GM21381 (cell line): ENCODE measurements around the gene PRKAG2.

Experiments
- ATAC-seq: cut with Tn5 transposase; IDR thresholded peaks from one replicate; pipeline ENCODE4 v1.9.1; 2021; ENCODE audit warnings: mild to moderate bottlenecking, moderate library complexity; ENCODE audit not compliant: unreplicated experiment

The PRKAG2 gene

DNA sequence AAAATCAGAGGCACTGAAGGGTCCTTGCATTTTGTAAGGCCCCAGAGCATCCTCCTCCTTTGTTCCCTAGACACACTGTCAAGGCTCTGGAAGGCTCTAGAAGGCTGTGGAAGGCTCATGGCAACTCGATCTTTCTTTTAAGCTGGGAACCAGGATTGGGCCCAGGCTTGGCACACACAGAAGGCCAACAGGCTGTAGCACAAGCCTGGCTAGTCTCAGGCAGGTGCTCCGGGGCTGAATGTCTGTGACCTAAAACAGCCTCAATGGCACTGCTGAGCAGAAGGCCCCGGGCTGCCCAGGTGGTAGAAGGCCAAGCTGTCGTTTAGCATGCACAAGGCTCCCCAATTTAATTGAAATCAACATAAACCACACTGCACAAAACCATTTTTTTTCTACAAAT is 55.7 kb downstream of the PRKAG2 start:
- no peak for ATAC-seq

DNA sequence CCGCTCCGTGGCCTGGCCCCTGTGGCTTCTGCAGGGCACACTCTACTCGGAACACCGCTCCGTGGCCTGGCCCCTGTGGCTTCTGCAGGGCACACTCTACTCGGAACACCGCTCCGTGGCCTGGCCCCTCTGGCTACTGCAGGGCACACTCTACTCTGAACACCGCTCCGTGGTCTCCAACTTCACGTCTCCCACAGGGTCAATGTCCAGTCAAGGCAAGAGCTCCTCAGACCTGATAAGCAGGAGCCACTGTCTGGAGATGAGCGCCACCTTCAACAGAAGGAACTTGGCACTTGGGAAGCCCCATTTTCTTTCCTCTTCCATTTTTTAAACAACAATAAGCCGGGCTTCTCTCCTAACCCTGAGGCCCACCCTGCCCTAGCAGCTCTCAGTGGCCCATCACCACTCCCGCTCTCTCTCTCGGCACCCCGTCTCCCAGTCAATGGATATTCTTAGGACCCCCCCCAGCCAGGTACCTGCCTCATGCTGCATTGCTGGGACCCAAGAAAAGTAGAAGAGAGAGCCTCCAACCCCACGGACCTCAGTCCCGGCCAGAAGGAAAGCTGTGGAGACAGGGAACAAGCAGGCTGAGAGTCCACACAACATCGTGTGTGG is 56.3 kb downstream of the PRKAG2 start:
- ATAC-seq = no peak

DNA sequence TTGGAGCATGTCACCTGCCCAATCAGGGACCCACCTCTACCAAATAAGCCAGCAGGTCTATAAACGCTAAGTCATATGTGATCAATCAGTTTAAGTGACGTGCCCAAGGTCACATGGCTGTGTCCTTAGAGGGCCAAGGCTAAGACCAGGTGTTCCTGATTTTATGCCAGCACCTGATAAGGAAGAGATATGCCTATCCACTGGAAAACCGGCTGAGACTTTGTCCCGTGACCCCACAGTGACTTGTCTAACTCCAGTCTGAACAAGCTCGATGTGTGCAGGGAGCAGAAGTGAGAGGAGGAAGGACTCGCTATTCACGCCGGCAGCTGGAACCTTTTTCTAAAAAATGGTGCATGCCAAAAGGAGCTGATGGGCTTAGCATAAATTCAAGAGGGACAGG is 57.0 kb downstream of the PRKAG2 start:
- no peak for ATAC-seq

DNA sequence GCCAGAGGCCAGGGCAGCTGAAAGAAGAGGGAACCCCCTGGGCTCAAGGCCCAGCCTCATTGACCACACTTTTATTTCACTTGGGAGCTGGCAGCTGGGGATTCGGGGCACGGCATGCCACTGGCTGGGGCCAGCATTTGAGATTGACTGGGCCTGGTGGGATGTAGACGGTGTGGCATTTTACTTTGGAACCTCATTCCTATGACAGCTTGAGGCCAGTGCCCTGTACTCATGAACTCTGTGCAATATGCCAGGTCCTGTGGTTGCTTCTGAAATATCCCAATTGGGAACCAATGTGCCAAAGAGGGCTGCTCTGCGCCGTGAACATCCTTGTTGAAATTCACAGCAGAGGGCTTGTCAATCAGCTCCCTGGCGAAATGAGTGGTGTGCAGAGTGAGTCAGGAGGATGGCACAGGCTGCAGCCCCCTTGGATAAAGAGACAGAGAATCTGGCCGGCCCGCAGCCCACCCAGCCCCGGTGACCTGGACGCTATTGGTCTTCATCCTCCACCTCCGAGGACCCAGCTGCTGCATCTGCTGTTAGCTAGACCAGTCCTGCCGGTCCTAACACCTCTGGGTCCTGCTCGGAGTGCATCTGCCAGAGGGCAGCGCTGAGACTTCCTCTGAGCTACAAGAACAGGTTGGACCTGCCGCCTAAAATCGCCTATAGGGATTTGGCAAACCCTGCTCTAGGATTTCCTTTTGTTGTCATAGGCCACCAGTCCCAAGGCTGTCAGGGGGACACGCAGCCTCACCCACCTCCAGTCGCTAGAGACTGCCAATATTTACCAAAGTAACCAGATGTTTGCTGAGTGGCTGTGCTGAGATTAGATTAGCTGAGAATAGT is 58.0 kb downstream of the PRKAG2 start:
- ATAC-seq = no peak

DNA sequence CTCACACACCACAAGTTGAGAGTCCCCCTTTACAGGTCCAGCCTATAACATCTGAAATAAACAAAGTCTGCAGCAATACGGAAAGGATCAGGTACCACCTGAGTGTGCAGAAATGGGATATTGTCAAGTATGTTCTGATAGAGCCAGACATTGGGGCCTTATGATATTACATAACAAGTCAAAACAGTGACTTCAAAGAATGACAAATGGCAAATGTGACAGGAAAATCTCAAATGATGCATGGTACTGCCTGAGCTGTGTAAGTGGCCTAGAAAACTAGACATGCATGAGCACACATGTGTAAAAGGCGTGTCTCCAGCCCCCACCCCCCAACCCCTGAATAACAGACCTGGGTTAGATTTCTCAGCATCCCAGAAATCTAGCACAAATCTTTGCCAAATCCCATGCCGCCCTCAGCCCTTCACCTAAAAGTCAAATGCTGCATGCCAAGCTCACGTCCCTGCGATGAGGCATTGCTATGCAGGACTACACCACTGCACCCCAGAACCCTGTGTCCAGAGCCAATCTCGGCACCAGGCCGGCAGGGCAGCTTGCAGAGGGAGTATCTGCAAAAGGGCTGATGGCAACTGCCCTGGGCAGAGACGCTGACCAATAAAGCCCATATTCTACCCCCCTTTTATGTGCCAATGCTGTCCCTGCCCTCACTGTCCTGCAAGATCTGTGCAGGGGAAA is 58.8 kb downstream of the PRKAG2 start:
- no peak for ATAC-seq

DNA sequence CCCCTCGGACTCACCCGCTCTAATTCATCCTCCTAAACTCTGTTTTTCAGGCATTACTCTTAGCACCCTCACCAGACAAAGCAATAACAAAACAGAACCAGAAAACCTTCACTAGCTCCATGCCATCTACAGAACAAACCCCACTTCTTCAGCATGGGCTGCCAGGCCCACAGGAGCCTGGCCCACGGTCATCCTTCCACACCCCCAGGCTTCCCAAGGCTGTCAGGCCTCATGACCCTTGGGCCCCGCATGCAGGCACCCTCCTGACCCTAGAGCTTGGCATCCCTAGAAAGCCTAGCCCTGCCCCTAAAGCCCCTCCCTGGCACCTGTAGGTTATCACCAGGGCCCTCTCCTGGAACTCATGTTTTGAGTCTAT is 59.6 kb downstream of the PRKAG2 start:
- ATAC-seq = no peak

DNA sequence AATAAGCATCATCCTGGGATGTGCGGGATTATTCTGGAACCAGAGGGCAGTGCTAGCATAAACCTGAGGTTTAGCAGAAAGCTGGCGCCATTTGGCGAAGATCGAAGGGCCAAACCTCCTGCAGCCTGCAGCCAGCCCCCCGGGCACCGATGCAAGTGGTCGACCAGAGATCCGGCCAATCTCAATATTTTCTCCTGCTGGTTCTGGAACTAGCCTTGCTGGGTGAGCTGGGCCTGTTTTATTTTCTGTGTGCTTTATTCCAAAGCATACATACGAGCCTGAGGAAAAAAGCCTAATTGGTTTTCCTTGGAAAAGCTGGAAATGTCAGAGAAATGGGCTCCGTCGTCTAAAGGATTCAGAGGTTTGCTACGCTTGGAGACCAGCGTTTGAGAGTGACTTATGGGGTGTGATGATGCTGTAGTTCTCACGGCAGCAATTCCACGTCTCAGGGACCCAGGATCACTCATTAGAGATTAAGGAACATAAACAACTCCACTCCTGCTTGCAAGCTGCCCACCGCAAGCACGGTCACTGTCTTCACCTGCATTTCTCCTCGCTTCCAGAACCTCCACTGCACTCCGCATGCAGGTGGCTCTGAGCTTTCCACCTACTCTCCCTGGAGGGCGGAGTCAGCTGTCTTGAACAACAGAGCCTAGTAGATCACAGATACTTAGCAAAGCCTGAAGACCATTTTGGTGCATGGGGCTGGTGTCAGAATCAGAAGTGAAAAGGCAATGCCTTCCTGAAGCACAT is 60.2 kb downstream of the PRKAG2 start:
- ATAC-seq = no peak

DNA sequence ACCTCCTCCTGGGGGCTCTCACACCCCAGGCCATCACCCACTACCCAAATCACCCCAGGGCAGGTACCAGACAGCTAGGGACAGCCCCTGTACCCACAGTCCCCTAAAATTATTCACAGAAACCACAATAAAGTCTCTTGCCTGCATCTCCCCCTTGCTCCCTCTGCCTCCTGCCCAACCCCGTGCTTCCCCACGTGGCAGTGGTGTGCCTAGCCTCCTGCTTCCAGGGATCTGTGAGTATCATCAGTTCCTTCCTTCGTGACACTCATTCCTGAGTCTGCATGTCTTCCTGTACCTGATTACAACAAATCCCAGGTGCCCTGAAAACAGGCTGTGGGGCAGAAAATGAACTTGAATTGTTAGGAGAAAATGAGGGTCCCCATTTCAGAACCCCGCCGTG is 61.5 kb downstream of the PRKAG2 start:
- ATAC-seq = no peak

DNA sequence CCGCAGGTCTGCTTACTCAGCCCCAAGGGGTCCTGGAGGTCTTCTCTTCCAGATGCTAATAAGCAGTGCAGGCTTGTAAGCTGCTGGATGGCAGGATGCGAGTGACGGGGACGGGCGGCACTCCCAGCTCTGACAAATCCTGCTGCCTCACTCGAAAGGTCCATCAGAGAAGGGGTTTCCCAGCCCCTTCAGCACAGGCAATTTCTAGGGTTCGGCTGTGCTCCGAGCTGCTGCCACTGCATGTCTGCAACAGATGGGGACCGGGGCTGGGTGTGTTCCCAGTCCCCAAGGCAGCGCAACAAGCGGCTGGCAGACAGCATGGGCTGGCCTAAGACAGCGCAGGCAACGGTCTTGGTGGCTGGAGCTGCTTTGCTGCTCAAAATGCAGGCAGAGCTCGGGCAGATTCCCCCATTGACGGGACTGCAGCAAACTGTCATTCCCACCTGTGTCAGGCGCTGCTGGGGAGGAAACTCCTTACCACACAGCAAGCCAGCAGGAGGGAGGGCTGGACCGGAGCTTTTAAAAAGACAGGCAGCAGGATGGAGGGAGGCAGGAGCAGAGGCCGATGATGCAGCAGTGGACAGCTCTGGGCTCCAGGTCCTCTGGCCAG is 62.4 kb downstream of the PRKAG2 start:
- ATAC-seq = no peak

DNA sequence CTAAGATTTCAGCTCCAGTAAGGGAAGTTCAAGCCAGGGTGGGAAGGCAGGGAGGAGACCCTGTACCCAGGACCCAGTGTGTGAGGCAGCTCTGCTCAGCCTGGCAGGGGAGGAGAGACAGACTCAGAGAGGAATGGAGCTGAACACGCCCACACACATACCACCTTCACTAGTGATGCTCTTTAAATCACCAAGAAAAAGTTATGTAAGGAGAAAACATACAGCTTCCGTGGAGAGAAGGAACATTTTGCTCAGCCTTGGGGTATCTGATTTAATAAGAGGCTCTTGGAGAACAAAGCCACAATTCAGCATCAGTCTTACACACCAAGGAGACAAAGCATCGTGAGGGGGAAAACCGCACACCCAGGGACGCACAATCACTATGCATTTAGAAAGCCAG is 62.9 kb downstream of the PRKAG2 start:
- no peak for ATAC-seq

DNA sequence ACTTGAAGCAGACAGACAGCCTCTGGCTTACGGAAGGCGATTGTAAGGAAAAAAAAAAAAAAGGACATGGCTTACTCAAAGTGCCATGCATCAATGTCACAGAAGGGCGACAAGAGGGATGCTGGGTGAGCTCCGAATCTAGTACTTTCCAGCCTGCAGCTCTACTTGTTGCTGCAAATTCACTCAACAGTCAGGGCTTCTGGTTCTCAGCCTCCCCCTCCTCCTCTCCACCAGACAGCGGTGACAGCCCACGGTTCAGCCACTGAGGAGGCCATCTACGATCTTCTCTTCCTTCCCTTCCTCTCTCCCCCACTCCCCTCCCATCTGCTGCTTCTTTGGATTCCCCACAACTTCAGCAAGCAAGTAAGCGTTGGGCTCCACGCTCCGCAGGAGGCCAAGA is 63.5 kb downstream of the PRKAG2 start:
- ATAC-seq = no peak

DNA sequence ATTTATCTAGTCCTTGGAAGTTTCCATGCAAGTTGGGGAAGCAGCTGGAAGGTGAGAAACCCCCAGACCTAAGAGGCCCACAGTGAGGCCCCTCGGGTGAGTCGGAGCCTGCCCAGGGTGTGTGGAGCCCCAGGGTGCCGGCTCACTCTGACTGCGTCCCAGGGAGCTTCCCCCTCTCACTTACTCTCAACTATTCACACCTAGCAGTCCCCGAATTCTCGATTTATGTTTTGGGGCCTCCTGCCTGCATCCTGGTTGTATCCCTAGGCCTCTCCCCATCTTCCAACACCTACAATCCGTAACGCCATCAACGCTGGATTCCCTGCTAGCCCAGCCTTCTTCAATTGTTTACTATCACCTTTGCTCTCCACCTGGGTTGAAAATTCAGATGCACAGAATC is 63.9 kb downstream of the PRKAG2 start:
- ATAC-seq = no peak

DNA sequence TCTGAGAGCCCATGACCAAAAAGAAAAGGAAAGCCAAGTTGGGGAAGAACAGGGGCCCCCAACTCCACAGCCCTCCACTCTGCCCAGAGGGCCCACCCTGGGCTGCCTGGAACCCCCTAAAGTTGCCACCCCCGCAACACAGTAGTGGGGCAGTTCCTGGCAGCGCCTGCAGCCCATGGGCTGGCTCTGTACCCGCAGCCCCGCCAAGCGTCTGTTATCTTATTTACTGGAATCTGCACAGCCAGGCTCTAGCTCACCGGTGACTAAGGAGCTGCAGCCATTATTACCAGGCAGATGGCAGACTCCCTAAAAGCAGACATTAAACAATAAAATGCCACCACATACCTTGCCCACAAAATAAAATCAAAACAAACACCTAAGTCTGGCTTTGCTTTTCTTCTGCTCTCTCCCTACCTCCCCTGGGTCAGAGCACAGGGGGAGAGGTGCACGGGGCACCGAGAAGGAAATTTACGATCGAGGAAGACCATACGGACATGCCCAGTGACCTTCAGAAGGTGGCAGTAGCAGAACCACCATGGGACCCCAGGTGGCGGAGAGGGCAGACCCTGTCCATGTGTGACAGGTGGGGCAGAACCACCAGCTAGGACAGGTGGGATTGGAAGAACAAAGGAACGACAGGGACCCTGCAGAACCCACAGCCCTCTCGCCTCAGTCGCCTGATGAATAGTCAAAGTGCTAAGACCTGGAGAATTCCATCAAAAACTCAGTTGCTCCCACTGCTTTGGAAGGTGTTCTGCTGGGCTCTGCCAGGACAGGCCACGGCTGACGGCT is 66.3 kb downstream of the PRKAG2 start:
- ATAC-seq = no peak

DNA sequence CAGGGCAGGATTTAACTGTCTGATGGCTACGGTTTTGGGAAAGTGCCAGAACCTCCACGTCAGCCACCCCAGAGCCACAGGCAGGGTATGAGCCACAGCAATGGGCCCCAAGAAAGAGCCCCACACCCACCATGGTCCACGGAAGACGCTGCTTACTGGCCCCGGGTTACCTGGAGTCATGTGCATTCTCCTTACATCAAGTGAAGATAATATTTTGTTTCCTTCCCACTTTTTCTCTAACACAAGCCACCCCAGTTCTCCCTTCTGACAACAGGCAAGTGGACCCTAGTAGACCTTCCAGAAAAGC is 67.1 kb downstream of the PRKAG2 start:
- no peak for ATAC-seq

DNA sequence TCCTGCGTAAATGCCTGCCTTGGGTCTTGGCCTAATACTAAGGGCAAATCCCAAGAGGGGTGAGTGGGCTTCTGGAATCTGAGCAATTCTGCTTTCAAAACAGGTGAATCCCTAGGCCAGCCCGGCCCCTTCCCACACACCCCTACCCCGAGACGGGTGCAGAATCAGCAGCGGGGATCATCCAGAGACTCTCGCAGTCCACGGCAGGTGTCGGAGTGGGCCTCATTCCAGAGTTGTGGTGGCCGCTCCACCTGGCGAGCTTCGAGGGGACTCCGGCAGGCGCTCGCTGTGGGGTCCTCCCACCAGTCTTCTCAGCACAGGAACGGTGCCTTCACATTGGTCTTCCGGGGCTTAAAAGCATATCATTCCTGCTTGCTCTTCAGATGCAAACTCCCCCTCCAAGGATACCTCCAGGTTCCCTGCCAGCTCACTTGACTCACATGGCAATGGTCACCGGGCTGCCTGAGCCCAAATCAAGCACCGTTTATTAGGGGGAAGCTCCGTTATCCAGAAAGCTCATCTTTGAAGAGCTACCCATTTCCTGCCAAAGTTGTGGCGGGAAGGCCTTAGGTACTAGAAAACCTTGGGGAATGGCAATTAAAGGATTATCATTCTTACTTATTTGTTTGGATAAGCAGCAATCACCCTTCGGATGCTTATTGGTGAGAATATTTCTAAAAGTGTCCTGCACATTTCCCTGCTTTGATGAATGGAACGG is 67.6 kb downstream of the PRKAG2 start:
- no peak for ATAC-seq

DNA sequence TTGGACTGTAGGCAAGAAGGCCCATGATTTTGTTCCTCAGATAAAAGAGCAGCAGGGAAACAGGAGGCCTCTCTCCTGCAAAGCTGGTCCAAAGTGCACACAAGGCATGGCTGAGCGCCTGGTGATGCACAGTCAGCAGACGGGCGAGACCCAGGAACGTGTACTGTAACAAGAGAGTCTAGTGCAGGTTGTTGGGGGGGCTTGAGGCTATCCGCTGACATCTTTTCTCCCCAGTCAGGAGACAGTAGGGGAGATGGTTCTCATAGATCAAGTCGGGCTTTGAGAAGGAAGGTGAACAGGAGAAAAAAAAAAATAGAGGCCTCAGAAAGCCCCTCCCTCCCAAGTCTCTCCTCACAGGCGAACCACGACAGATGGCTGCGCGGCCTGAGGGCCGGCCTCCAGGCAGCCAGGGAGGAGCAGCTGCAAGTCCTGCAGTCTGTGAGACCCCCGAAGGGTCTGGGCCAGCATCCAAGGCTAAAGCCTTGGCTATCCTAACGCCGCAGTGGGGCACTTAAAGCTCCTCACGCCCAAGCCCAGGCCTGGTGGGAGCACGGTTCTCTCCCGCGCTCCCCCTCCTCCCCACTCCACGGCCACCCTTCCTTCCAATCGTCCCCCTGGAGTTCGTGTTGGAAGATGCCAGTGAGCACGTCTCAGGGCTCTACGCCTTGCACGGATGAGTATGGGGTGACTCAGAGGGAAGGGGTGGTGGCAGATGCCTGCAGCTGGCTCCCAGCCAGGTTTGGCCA is 68.3 kb downstream of the PRKAG2 start:
- no peak for ATAC-seq

DNA sequence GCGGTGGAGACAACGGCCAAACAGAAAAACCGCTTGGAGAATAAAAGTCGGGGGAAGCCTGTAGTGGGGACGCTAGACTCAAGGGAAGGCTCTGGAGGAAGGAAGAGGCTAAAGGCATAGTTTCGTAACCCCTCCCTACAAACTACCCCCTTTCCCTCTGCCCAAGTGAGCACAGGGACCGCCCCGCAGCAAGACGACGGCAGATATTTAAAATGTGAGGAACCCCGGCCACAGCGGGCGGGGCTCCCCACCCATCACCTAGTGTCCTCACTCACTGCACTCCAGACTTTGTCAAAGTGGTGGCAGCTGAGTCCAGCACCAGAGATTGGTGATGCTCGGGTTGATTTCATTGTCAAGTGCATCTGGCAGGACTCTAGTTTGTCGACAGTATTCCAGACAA is 69.1 kb downstream of the PRKAG2 start:
- ATAC-seq = no peak

DNA sequence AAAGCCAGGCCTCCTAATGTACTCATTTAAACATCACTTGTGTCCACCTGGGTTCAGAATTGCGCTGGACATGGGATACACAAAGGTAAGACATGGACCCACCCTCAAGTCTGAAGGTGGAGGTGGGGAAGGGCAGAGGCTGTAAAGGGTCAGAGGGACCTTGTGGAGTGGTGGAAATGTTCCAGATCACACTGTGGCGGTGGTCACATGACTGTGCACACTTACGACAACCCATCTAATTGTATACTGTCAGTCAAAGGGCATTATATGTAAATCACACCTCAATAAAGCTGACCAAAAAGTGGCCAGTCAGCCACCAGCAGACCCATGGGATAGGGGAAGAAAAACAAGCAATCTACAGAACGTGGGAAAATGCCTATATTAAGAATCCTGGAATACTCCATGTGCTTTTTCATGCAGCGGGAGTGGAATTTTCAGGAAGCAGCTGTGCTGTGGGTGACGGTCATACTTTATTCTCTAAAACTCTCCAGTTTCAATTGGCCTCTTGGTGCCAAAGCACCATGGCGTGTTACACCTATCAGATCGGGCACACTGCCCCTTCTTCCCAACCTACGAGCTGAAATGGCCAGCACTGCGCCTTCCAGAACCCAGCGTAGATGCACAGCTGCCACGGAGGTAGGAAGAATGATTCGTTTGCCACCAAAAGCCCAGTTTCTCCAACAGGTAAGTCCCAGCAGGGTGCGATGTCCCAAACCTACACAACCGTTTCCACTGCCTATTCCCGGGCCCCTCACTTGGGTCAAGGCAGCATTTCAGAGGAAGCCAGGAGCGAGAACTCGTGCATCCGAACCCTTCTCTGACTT is 69.8 kb downstream of the PRKAG2 start:
- no peak for ATAC-seq
